ENCODE results near the gene FOCAD.

GRCh38 chr9:20863945-20864344, 179.9 kb downstream of the FOCAD start:
- TF ChIP-seq CTCF (IDR thresholded peaks at IDR 0.05) (no peak), POLR2A (IDR thresholded peaks at IDR 0.05) (no peak)
